Dedifferentiated amniotic fluid mesenchymal stem cell (primary cell): ENCODE measurements around the gene CD247.

Experiments
- DNase-seq: peaks from one replicate; pipeline ENCODE4 v3.0.0-alpha.2; 2016; ENCODE audit errors: extremely low spot score

CD247 gene

GRCh38 chr1:167512046-167512654 lies 6.2 kb downstream of the CD247 start:
- no peak for DNase-seq

- no peak for DNase-seq
These were observed 6.8 kb downstream of the CD247 start for GRCh38 chr1:167511374-167511986.

GRCh38 chr1:167510881-167511280 lies 7.4 kb downstream of the CD247 start:
- no peak for DNase-seq

- no peak for DNase-seq
These were observed 8.1 kb downstream of the CD247 start for GRCh38 chr1:167510244-167510643.

- DNase-seq: no peak
These were observed 8.7 kb downstream of the CD247 start for GRCh38 chr1:167509587-167509986.

GRCh38 chr1:167507719-167508118 lies 10.6 kb downstream of the CD247 start:
- DNase-seq: no peak

GRCh38 chr1:167504467-167504827 lies 13.9 kb downstream of the CD247 start:
- no peak for DNase-seq

- no peak for DNase-seq
These were observed 14.5 kb downstream of the CD247 start for GRCh38 chr1:167503626-167504466.

- no peak for DNase-seq
These were observed 15.4 kb downstream of the CD247 start for GRCh38 chr1:167502719-167503462.

GRCh38 chr1:167502192-167502551 lies 16.2 kb downstream of the CD247 start:
- no peak for DNase-seq

- no peak for DNase-seq
These were observed 16.7 kb downstream of the CD247 start for GRCh38 chr1:167501515-167502191.

GRCh38 chr1:167500283-167500860 lies 18.0 kb downstream of the CD247 start:
- no peak for DNase-seq

GRCh38 chr1:167499664-167500101 lies 18.6 kb downstream of the CD247 start:
- DNase-seq: no peak

- DNase-seq: no peak
These were observed 19.2 kb downstream of the CD247 start for GRCh38 chr1:167499106-167499505.

GRCh38 chr1:167496797-167497619 lies 21.3 kb downstream of the CD247 start:
- no peak for DNase-seq

GRCh38 chr1:167493372-167493771 lies 25.0 kb downstream of the CD247 start:
- no peak for DNase-seq

GRCh38 chr1:167492481-167492910 lies 25.8 kb downstream of the CD247 start:
- DNase-seq: no peak

GRCh38 chr1:167491586-167492461 lies 26.5 kb downstream of the CD247 start:
- DNase-seq: no peak

- no peak for DNase-seq
These were observed 27.6 kb downstream of the CD247 start for GRCh38 chr1:167490765-167491164.
